Natural killer cell (primary cell): Measurements from ENCODE around the gene KRT27. TPM values are rescaled to one million over a fixed set of nuclear protein-coding genes. Genes with fewer than 3 reads are reported as not detected.

Source experiments
- ATAC-seq, 3 donors: fragments of 150-1000 bp in 2 of 3; fragments of 200-7000 bp in 1 of 3; cut with Tn5 transposase; 1 replicate in 1 of 3; 2 replicates in 2 of 3; pipeline ENCODE4 v1.10.0; 2021; ENCODE audit warnings: mild to moderate bottlenecking in 2 of 3, moderate library complexity in 2 of 3
- DNase-seq, 2 donors: peaks; one replicate each; pipeline versions ENCODE4 v3.0.0 to v3.0.0-alpha.2; 2013 to 2021; ENCODE audit warnings: mixed read lengths in 1 of 2
- H3K27ac ChIP-seq: one replicate; pipeline ENCODE4 v1.5.1; 2013; ENCODE audit warnings: mild to moderate bottlenecking, low read length
- H3K27me3 ChIP-seq: one replicate; pipeline ENCODE4 v1.6.1; 2013; ENCODE audit warnings: low read length; ENCODE audit not compliant: control insufficient read depth, insufficient read depth
- H3K36me3 ChIP-seq: one replicate; pipeline ENCODE4 v1.6.1; 2013; ENCODE audit warnings: low read length; ENCODE audit not compliant: control insufficient read depth, insufficient read depth
- H3K4me1 ChIP-seq: one replicate; pipeline ENCODE4 v1.6.1; 2013; ENCODE audit warnings: low read length; ENCODE audit not compliant: control insufficient read depth, insufficient read depth
- H3K4me3 ChIP-seq: one replicate; pipeline ENCODE4 v1.5.1; 2013; ENCODE audit warnings: low read length
- H3K9me3 ChIP-seq: one replicate; pipeline ENCODE4 v1.6.1; 2013; ENCODE audit warnings: low read length; ENCODE audit not compliant: control insufficient read depth, insufficient read depth
- H3K27ac Mint-ChIP-seq, 2 donors: one replicate each; pipeline ENCODE4 v1.8.0; 2022; ENCODE audit warnings: mild to moderate bottlenecking in 2 of 2, mixed read lengths in 2 of 2, moderate library complexity in 1 of 2
- H3K27me3 Mint-ChIP-seq, 2 donors: one replicate each; pipeline ENCODE4 v1.8.0; 2022; ENCODE audit warnings: low read depth in 2 of 2, mixed read lengths in 2 of 2
- H3K36me3 Mint-ChIP-seq: one replicate; pipeline ENCODE4 v1.8.0; 2022; ENCODE audit warnings: mixed read lengths
- H3K4me1 Mint-ChIP-seq, 2 donors: one replicate each; pipeline ENCODE4 v1.8.0; 2022; ENCODE audit warnings: mixed read lengths in 2 of 2
- H3K4me3 Mint-ChIP-seq: one replicate; pipeline ENCODE4 v1.8.0; 2022; ENCODE audit warnings: mild to moderate bottlenecking, moderate library complexity, mixed read lengths
- H3K9me3 Mint-ChIP-seq, 2 donors: one replicate each; pipeline ENCODE4 v1.8.0; 2022; ENCODE audit warnings: mixed read lengths in 2 of 2
- WGBS: methylation state at CpG from one replicate; pipeline ENCODE4 v1.1.7; 2013; ENCODE audit warnings: missing lambda C conversion rate; ENCODE audit not compliant: insufficient coverage; 5-methylcytosine and 5-hydroxymethylcytosine counted together
- intact Hi-C: fragments of 100-400 bp; cut with micrococcal nuclease; formaldehyde crosslinking; loops from one replicate; pipeline ENCODE4 v1.14.2; 2022
- total RNA-seq, 4 donors: library from RNA; stranded (reverse); fragments of 120-200 nt in 1 of 4; gene quantifications; one replicate each; pipeline versions ENCODE4 v1.2.3 to v1.2.4, GENCODE V29; 2013 to 2022
- TF ChIP-seq, protein P1 (sequence below): fragments of 200-600 bp; IDR thresholded peaks from one replicate; pipeline ENCODE4 v1.8.0; 2022; ENCODE audit warnings: antibody characterized with exemption

Gene KRT27
- total RNA-seq, 3 donors from 2014 or later (not counting 1 experiment from before 2014, with no cell fraction given), result not detected

GRCh38 chr17:40801157-40801556, 18.8 kb upstream of the KRT27 start:
- H3K27me3 Mint-ChIP-seq, result peaks cover 21 to 35% of the 10 kb centered on the region in 2 donors

GRCh38 chr17:40800381-40800780, 18.0 kb upstream of the KRT27 start:
- H3K4me3 Mint-ChIP-seq, result no peak overlapping the region

More at GRCh38 chr17:40801157-40801556, 18.8 kb upstream of the KRT27 start:
- no peak overlapping the region for H3K4me3 Mint-ChIP-seq
- no peaks in the 10 kb centered on the region for H3K36me3 ChIP-seq
- peaks cover 12% of the 10 kb centered on the region for H3K27me3 ChIP-seq
- TF ChIP-seq, protein P1, sequence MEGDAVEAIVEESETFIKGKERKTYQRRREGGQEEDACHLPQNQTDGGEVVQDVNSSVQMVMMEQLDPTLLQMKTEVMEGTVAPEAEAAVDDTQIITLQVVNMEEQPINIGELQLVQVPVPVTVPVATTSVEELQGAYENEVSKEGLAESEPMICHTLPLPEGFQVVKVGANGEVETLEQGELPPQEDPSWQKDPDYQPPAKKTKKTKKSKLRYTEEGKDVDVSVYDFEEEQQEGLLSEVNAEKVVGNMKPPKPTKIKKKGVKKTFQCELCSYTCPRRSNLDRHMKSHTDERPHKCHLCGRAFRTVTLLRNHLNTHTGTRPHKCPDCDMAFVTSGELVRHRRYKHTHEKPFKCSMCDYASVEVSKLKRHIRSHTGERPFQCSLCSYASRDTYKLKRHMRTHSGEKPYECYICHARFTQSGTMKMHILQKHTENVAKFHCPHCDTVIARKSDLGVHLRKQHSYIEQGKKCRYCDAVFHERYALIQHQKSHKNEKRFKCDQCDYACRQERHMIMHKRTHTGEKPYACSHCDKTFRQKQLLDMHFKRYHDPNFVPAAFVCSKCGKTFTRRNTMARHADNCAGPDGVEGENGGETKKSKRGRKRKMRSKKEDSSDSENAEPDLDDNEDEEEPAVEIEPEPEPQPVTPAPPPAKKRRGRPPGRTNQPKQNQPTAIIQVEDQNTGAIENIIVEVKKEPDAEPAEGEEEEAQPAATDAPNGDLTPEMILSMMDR, result no peak
- H3K27ac ChIP-seq, result no peak overlapping the region
- H3K27ac Mint-ChIP-seq, result no peak overlapping the region
- no peaks in the 10 kb centered on the region for H3K4me1 ChIP-seq
- no peaks in the 10 kb centered on the region for H3K9me3 ChIP-seq
- no peaks in the 10 kb centered on the region for H3K36me3 Mint-ChIP-seq
- no peak for DNase-seq
- intact Hi-C loops, result loop anchor here (10.0 kb wide), 1 partner anchor 524 kb away; no protein-coding TSS in a partner anchor
- H3K4me1 Mint-ChIP-seq, result no peaks in the 10 kb centered on the region
- ATAC-seq, result no peak
- H3K4me3 ChIP-seq, result no peak overlapping the region
- H3K9me3 Mint-ChIP-seq, result no peaks in the 10 kb centered on the region
- 71% methylated on average over 2 of the region's 2 CpGs for WGBS

DNA sequence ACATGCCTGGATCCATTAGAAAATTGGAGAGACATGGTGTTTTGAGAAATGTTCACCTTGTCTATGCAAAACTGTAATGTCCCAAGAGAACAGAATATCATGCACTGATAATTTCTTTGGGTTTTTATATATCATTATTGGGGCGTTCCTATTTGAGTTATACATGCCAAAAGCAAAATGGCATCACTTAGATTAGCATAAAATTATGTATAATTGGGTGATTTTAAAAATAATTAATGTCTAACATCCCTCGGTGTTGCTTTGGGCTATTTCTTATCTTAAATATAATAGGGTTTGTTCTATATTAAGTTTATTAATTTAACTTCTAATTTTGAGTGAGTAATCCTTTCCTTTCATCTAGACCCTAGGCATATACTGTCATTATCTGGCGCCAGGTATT, 17.5 kb upstream of the KRT27 start, which contains the start of gene KRT28:
Gene KRT28, minus strand, starts transcription at position 101 of the 400 bp plus-strand sequence. Its CDS starts 66 bp downstream, at position 35.
- peaks cover 9% of the 10 kb centered on the region for H3K27me3 ChIP-seq
- H3K36me3 Mint-ChIP-seq, result no peaks in the 10 kb centered on the region

More at GRCh38 chr17:40800381-40800780, 18.0 kb upstream of the KRT27 start:
- peaks cover 27 to 35% of the 10 kb centered on the region in 2 donors for H3K27me3 Mint-ChIP-seq
- no peaks in the 10 kb centered on the region for H3K4me1 Mint-ChIP-seq
- Histone ChIP-seq H3K9me3 (no peaks in the 10 kb centered on the region), H3K36me3 (no peaks in the 10 kb centered on the region), H3K4me1 (no peaks in the 10 kb centered on the region), H3K4me3 (no peak overlapping the region), H3K27me3 (peaks cover 9% of the 10 kb centered on the region), H3K27ac (no peak overlapping the region)
- TF ChIP-seq, protein P1, result no peak
- 58% methylated on average over 1 of the region's 1 CpG for WGBS
- H3K27ac Mint-ChIP-seq, result no peak overlapping the region
- DNase-seq (no peak), ATAC-seq (no peak)
- no peaks in the 10 kb centered on the region for H3K9me3 Mint-ChIP-seq
- H3K36me3 Mint-ChIP-seq, result no peaks in the 10 kb centered on the region
- intact Hi-C loops, result loop anchor here (10.0 kb wide), 1 partner anchor 524 kb away; no protein-coding TSS in a partner anchor

More for the DNA sequence above, 17.5 kb upstream of the KRT27 start, which contains the start of gene KRT28:
- no peaks in the 10 kb centered on the region for H3K36me3 ChIP-seq
- no peak within 1 kb of the TSS for H3K4me3 Mint-ChIP-seq
- H3K4me3 ChIP-seq, result no peak within 1 kb of the TSS
- WGBS, result no CpG with 5 or more reads among the region's 3 CpGs
- H3K27ac ChIP-seq, result no peak within 1 kb of the TSS
- TF ChIP-seq, protein P1, result no peak
- no peaks in the 10 kb centered on the region for H3K4me1 Mint-ChIP-seq
- H3K9me3 ChIP-seq, result no peaks in the 10 kb centered on the region
- no peaks in the 10 kb centered on the region for H3K4me1 ChIP-seq
- no peaks in the 10 kb centered on the region for H3K9me3 Mint-ChIP-seq
- H3K27ac Mint-ChIP-seq, result no peak within 1 kb of the TSS
- ATAC-seq (no peak), DNase-seq (no peak)
- intact Hi-C loops, result loop anchor here (10.0 kb wide), 1 partner anchor 525 kb away; no protein-coding TSS in a partner anchor
- H3K27me3 Mint-ChIP-seq, result peaks cover 21 to 35% of the 10 kb centered on the region in 2 donors
